IMR-90 (cell line): ENCODE measurements around the gene FAT1. TPM values are rescaled to one million over a fixed set of nuclear protein-coding genes. Genes with fewer than 3 reads are reported as not detected.

ENCODE experiments used
- ATAC-seq: fragments of 200-7000 bp; cut with Tn5 transposase; 2 replicates; pipeline ENCODE4 v1.9.1; 2020; ENCODE audit warnings: low read depth, mild to moderate bottlenecking, moderate library complexity
- BruUV-seq: library from RNA; stranded (reverse); fragments of 400-500 nt; replicated peaks from 2 replicates; lab custom pipeline; 2021; lab: Mats Ljungman, UMichigan
- CTCF ChIA-PET: fragments of 300-600 bp; formaldehyde crosslinking; extraction: SDS; loops from one replicate; lab custom pipeline; 2021; ENCODE audit warnings: antibody characterized with exemption; lab: Yijun Ruan, JAX
- POLR2A ChIA-PET: fragments of 300-600 bp; sonication (Branson Sonifier 250); formaldehyde crosslinking; loops from one replicate; lab custom pipeline; 2022; ENCODE audit warnings: antibody characterized with exemption; ENCODE audit not compliant: unreplicated experiment; lab: Charles Lee
- DNase-seq: peaks from one replicate; pipeline ENCODE4 v3.0.0; 2013
- H2AFZ ChIP-seq: replicated peaks from 2 replicates; pipeline ENCODE3; 2013; ENCODE audit warnings: low read length, mild to moderate bottlenecking; ENCODE audit not compliant: poor library complexity
- H2AK5ac ChIP-seq: 2 replicates; pipeline ENCODE4 v1.6.1; 2013; ENCODE audit warnings: low read depth, low read length, inconsistent platforms
- H2AK9ac ChIP-seq: replicated peaks from 2 replicates; pipeline ENCODE3; 2013; ENCODE audit warnings: mild to moderate bottlenecking, low read depth, low read length, moderate library complexity; ENCODE audit not compliant: poor library complexity
- H2BK120ac ChIP-seq: 2 replicates; pipeline ENCODE4 v1.6.1; 2013; ENCODE audit warnings: low read depth, low read length, inconsistent platforms
- H2BK15ac ChIP-seq: 3 replicates; pipeline ENCODE4 v1.6.1; 2013; ENCODE audit warnings: low read depth, low read length, inconsistent platforms
- H2BK20ac ChIP-seq: 2 replicates; pipeline ENCODE4 v1.6.1; 2013; ENCODE audit warnings: low read depth, mild to moderate bottlenecking, inconsistent platforms, low read length, moderate library complexity
- H2BK5ac ChIP-seq: 2 replicates; pipeline ENCODE4 v1.6.1; 2013; ENCODE audit warnings: mild to moderate bottlenecking, low read depth, low read length, inconsistent platforms; ENCODE audit not compliant: poor library complexity, severe bottlenecking
- H3K14ac ChIP-seq: replicated peaks from 2 replicates; pipeline ENCODE4 v1.6.1; 2013; ENCODE audit warnings: low read depth, low read length, inconsistent platforms
- H3K18ac ChIP-seq: 2 replicates; pipeline ENCODE4 v1.6.1; 2013; ENCODE audit warnings: low read depth, low read length, control low read depth
- H3K23ac ChIP-seq: 2 replicates; pipeline ENCODE4 v1.6.1; 2013; ENCODE audit warnings: low read depth, low read length, inconsistent platforms
- H3K27ac ChIP-seq: 2 replicates; pipeline ENCODE4 v1.5.1; 2013; ENCODE audit warnings: mild to moderate bottlenecking, control low read depth, low read length; ENCODE audit not compliant: insufficient read depth
- H3K27me3 ChIP-seq: 2 replicates; pipeline ENCODE4 v1.6.1; 2013; ENCODE audit warnings: low read length; ENCODE audit not compliant: control insufficient read depth, insufficient read depth
- H3K36me3 ChIP-seq: 2 replicates; pipeline ENCODE4 v1.6.1; 2013; ENCODE audit warnings: low read length, mixed read lengths; ENCODE audit not compliant: control insufficient read depth, insufficient read depth
- H3K4ac ChIP-seq: 2 replicates; pipeline ENCODE4 v1.6.1; 2013; ENCODE audit warnings: low read depth, low read length, inconsistent platforms
- H3K4me1 ChIP-seq: 2 replicates; pipeline ENCODE4 v1.6.1; 2013; ENCODE audit warnings: low read length, mixed read lengths; ENCODE audit not compliant: control insufficient read depth, insufficient read depth
- H3K4me2 ChIP-seq: 2 replicates; pipeline ENCODE4 v1.6.1; 2013; ENCODE audit warnings: low read depth, mild to moderate bottlenecking, control low read depth, low read length, moderate library complexity
- H3K4me3 ChIP-seq: 2 replicates; pipeline ENCODE4 v1.5.1; 2013; ENCODE audit warnings: low read depth, mild to moderate bottlenecking, control low read depth, low read length, moderate library complexity; ENCODE audit not compliant: insufficient read depth
- H3K56ac ChIP-seq: 2 replicates; pipeline ENCODE4 v1.6.1; 2013; ENCODE audit warnings: low read length, inconsistent platforms; ENCODE audit not compliant: insufficient read depth; ENCODE audit errors: extremely low read depth
- H3K79me1 ChIP-seq, 2 experiments: 2 replicates each; pipeline ENCODE4 v1.6.1; 2013; ENCODE audit warnings: low read length in 2 of 2, inconsistent platforms in 1 of 2, low read depth in 1 of 2
- H3K9ac ChIP-seq: 2 replicates; pipeline ENCODE4 v1.6.1; 2013; ENCODE audit warnings: low read depth, low read length, control low read depth
- H3K9me1 ChIP-seq: 2 replicates; pipeline ENCODE4 v1.6.1; 2013; ENCODE audit warnings: low read length, inconsistent platforms; ENCODE audit not compliant: insufficient read depth
- H3K9me3 ChIP-seq: 2 replicates; pipeline ENCODE4 v1.6.1; 2013; ENCODE audit warnings: low read length; ENCODE audit not compliant: control insufficient read depth, insufficient read depth
- H4K20me1 ChIP-seq: 2 replicates; pipeline ENCODE4 v1.6.1; 2013; ENCODE audit warnings: low read length, inconsistent platforms; ENCODE audit not compliant: insufficient read depth
- H4K5ac ChIP-seq: 2 replicates; pipeline ENCODE4 v1.6.1; 2013; ENCODE audit warnings: mild to moderate bottlenecking, low read depth, low read length, control low read depth
- H4K8ac ChIP-seq, 2 experiments: 2 replicates each; pipeline ENCODE4 v1.6.1; 2013; ENCODE audit warnings: low read depth in 2 of 2, low read length in 2 of 2, control low read depth in 1 of 2, inconsistent platforms in 1 of 2
- H4K91ac ChIP-seq: 2 replicates; pipeline ENCODE4 v1.6.1; 2013; ENCODE audit warnings: low read depth, low read length, inconsistent platforms; ENCODE audit not compliant: insufficient read depth
- BHLHE40 ChIP-seq: fragments of 150-350 bp; IDR thresholded peaks from 2 replicates; pipeline ENCODE4 v1.6.1; 2016; ENCODE audit warnings: mild to moderate bottlenecking, low read depth, low read length
- CEBPB ChIP-seq: IDR thresholded peaks from 2 replicates; pipeline ENCODE4 v1.6.1; 2012; ENCODE audit warnings: low read depth, low read length, improper control_type of control experiment
- CHD1 ChIP-seq: IDR thresholded peaks from 2 replicates; pipeline ENCODE4 v1.6.1; 2012; ENCODE audit warnings: low read depth, low read length, improper control_type of control experiment
- CTCF ChIP-seq: conservative IDR thresholded peaks from 2 replicates; pipeline ENCODE4 v1.5.1; 2012; ENCODE audit warnings: mild to moderate bottlenecking, low read depth, low read length, improper control_type of control experiment
- ELK1 ChIP-seq: fragments of 150-350 bp; IDR thresholded peaks from 2 replicates; pipeline ENCODE4 v1.6.1; 2016; ENCODE audit warnings: low read depth, mild to moderate bottlenecking, low read length, moderate library complexity, borderline replicate concordance
- FOS ChIP-seq: fragments of 150-350 bp; IDR thresholded peaks from 2 replicates; pipeline ENCODE4 v1.6.1; 2016; ENCODE audit warnings: low read depth, low read length
- MAZ ChIP-seq: IDR thresholded peaks from 2 replicates; pipeline ENCODE4 v1.6.1; 2012; ENCODE audit warnings: low read depth, mild to moderate bottlenecking, low read length, improper control_type of control experiment, moderate library complexity, borderline replicate concordance
- MXI1 ChIP-seq: IDR thresholded peaks from 2 replicates; pipeline ENCODE4 v1.6.1; 2012; ENCODE audit warnings: low read depth, mild to moderate bottlenecking, low read length, moderate library complexity, borderline replicate concordance
- POLR2A ChIP-seq: IDR thresholded peaks from 2 replicates; pipeline ENCODE4 v1.6.1; 2012; ENCODE audit warnings: mild to moderate bottlenecking, low read depth, low read length
- RAD21 ChIP-seq: IDR thresholded peaks from 2 replicates; pipeline ENCODE4 v1.6.1; 2012; ENCODE audit warnings: low read length, improper control_type of control experiment
- RCOR1 ChIP-seq: IDR thresholded peaks from 2 replicates; pipeline ENCODE4 v1.6.1; 2012; ENCODE audit warnings: mild to moderate bottlenecking, low read length, improper control_type of control experiment; ENCODE audit not compliant: insufficient replicate concordance
- RFX5 ChIP-seq: IDR thresholded peaks from 2 replicates; pipeline ENCODE4 v1.8.0; 2012; ENCODE audit warnings: low read depth, mild to moderate bottlenecking, low read length, moderate library complexity
- SMC3 ChIP-seq: fragments of 150-350 bp; IDR thresholded peaks from 2 replicates; pipeline ENCODE4 v1.6.1; 2016; ENCODE audit warnings: low read depth, mild to moderate bottlenecking, antibody characterized with exemption, low read length, moderate library complexity
- WGBS, 2 experiments: methylation state at CpG; one replicate each; pipeline versions ENCODE4 v1.1.5 to v1.1.7; 2013; ENCODE audit warnings: missing lambda C conversion rate in 2 of 2; ENCODE audit not compliant: insufficient read length in 1 of 2; ENCODE audit errors: extremely low coverage in 2 of 2; 5-methylcytosine and 5-hydroxymethylcytosine counted together
- dilution Hi-C: fragments of 300-500 bp; cut with HindIII; formaldehyde crosslinking; loops from one replicate; pipeline ENCODE4 v1.14.3; 2018; ENCODE audit warnings: low sequenced_read_pairs; ENCODE audit not compliant: unreplicated experiment
- in situ Hi-C: fragments of 300-500 bp; cut with MboI; formaldehyde crosslinking; loops from 3 replicates; pipeline ENCODE4 v1.14.3; 2019; ENCODE audit warnings: low sequenced_read_pairs, inconsistent platforms, mixed read lengths
- intact Hi-C: fragments of 100-400 bp; cut with micrococcal nuclease; formaldehyde crosslinking; loops from 2 replicates; pipeline ENCODE4 v1.10.0; 2022
- polyA plus RNA-seq, 3 experiments: library from polyadenylated mRNA; depleted of rRNA; stranded (reverse); fragments of >200 nt; gene quantifications; 2 replicates each; pipeline ENCODE4 v1.2.3, GENCODE V29; 2012; ENCODE audit warnings: low replicate concordance in 1 of 3
- total RNA-seq: library from RNA; depleted of rRNA; stranded (reverse); fragments of >200 nt; gene quantifications from 2 replicates; pipeline ENCODE4 v1.2.3, GENCODE V29; 2012
- TF ChIP-seq, protein P1 (sequence below): fragments of 150-350 bp; IDR thresholded peaks from 2 replicates; pipeline ENCODE4 v1.6.1; 2017; ENCODE audit warnings: mild to moderate bottlenecking, antibody characterized with exemption, low read length, low read depth

The FAT1 gene
- total and polyA plus RNA-seq, 2 of the 4 experiments (the other 2 are of a cell fraction), result 156 to 519 TPM

- CTCF ChIA-PET, result interaction anchor here (0.6 kb wide), 1 partner anchor 88 kb away, joined by 3 read pairs; no protein-coding TSS in a partner anchor
- intact Hi-C loops, result no loop called here
- H3K4me3 ChIP-seq, result peak overlapping the region; percentile 36; the same call in 1 of the 2 replicates
- 0 out of 4 replicates have a peak overlapping the region, but pooled peaks of 1 of the 2 experiments have one; percentile 19 for H4K8ac ChIP-seq
- no peak overlapping the region for H3K56ac ChIP-seq
- no peak overlapping the region for H2BK15ac ChIP-seq
- H3K9me1 ChIP-seq, result peaks cover 3% of the 10 kb centered on the region; the same call in 1 of the 2 replicates
- H3K23ac ChIP-seq, result peak overlapping the region; percentile 68
- no peaks in the 10 kb centered on the region; a peak in 1 of 4 replicates for H3K79me1 ChIP-seq
- no CpG with 5 or more reads among the region's 23 CpGs for WGBS, 2 experiments
- H3K27ac ChIP-seq, result no peak overlapping the region
- peak overlapping the region; percentile 54 for H3K14ac ChIP-seq
- no peak overlapping the region for H2AK5ac ChIP-seq
- BruUV-seq, result no TSS peak
- no peak overlapping the region for H2BK120ac ChIP-seq
- no peak overlapping the region for H4K91ac ChIP-seq
- H3K36me3 ChIP-seq, result no peaks in the 10 kb centered on the region
- peak overlapping the region; percentile 30 for H3K9ac ChIP-seq
- peak overlapping the region; percentile 65 for H3K4me2 ChIP-seq
- H3K4me1 ChIP-seq, result peaks cover 3% of the 10 kb centered on the region
- peak; percentile 74 for ATAC-seq
- H4K5ac ChIP-seq, result no peak overlapping the region
- in situ Hi-C loops, result no loop called here
- no peak overlapping the region for H2BK5ac ChIP-seq
- POLR2A ChIA-PET, result no interaction called here
- H3K27me3 ChIP-seq, result no peaks in the 10 kb centered on the region
- no peaks in the 10 kb centered on the region for H4K20me1 ChIP-seq
- H3K9me3 ChIP-seq, result no peaks in the 10 kb centered on the region
- DNase-seq, result peak; percentile 79
- H3K4ac ChIP-seq, result no peak overlapping the region; the same call in 1 of the 2 replicates
- no peak overlapping the region for H2BK20ac ChIP-seq
- H2AK9ac ChIP-seq, result no peak overlapping the region
- H3K18ac ChIP-seq, result no peak overlapping the region; the same call in 1 of the 2 replicates
- dilution Hi-C loops, result no loop called here
- peak overlapping the region; percentile 72 for H2AFZ ChIP-seq
- no peak for TF ChIP-seq RCOR1
- TF ChIP-seq POLR2A, result no peak
- TF ChIP-seq FOS, result no peak
- no peak for TF ChIP-seq RAD21
- no peak for TF ChIP-seq ELK1
- TF ChIP-seq MXI1, result no peak
- no peak for TF ChIP-seq CHD1
- no peak; the same call in 1 of the 2 replicates for TF ChIP-seq CTCF
- TF ChIP-seq SMC3, result no peak
- TF ChIP-seq MAZ, result no peak
- no peak for TF ChIP-seq CEBPB
- TF ChIP-seq, protein P1, sequence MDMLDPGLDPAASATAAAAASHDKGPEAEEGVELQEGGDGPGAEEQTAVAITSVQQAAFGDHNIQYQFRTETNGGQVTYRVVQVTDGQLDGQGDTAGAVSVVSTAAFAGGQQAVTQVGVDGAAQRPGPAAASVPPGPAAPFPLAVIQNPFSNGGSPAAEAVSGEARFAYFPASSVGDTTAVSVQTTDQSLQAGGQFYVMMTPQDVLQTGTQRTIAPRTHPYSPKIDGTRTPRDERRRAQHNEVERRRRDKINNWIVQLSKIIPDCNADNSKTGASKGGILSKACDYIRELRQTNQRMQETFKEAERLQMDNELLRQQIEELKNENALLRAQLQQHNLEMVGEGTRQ, result no peak
- no peak for TF ChIP-seq RFX5
- TF ChIP-seq BHLHE40, result no peak
Measured at GRCh38 chr4:186570193-186570996, 153.3 kb downstream of the FAT1 start.
